GM19193 (cell line): ENCODE data around the gene FAAP20.

ENCODE experiments used
- POLR2A ChIP-seq: IDR thresholded peaks from 4 replicates; pipeline ENCODE4 v1.6.1; 2011; ENCODE audit not compliant: insufficient read depth, insufficient read length; ENCODE audit errors: extremely low read depth

FAAP20 gene

DNA sequence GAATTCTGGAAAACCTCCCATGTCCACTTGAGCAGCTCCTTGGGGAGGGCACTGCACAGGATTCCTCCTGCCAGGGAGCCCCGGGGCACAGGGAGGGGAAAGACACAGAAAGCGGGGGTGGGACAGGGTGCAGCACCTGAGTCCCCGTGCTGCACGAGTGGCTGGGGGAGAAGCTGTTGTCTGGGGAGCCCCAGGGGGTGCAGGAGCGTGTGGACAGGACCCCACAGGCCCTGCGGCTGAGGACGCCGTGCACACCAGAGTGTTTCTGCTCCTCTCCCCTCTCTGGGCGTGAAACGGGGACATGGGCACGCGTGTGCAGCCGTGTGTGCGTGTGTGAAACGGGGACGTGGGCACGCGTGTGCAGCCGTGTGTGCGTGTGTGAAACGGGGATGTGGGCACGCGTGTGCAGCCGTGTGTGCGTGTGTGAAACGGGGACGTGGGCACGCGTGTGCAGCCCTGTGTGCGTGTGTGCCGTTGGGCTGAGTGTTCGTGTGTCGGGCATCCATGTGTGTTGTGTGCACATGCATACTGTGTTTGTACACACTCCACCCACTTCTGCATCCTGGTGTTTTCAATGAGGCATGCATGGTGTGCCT lies 21.9 kb downstream of the FAAP20 start:
- TF ChIP-seq POLR2A = no peak

- TF ChIP-seq POLR2A = no peak
Measured at GRCh38 chr1:2172012-2172411, 22.6 kb downstream of the FAAP20 start.

DNA sequence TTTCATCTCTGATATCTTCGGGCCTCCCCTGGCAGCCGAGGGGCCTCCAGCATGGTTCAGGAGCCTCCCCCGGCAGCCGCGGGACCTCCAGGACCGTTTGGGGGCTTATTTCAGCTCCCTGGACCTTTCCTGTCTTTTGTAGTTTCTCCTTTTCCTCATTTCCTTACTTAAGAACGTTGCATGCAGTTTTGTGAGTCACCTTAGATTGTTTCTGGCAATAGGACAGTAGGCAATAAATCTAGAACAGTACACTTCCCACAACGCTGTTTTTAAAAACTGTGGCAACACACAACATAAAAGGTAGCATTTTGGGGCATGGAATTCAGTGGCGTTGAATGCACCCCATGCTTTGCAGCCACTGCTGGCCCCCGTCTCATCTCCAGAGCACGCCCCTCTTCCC lies 24.4 kb downstream of the FAAP20 start:
- no peak for TF ChIP-seq POLR2A

DNA sequence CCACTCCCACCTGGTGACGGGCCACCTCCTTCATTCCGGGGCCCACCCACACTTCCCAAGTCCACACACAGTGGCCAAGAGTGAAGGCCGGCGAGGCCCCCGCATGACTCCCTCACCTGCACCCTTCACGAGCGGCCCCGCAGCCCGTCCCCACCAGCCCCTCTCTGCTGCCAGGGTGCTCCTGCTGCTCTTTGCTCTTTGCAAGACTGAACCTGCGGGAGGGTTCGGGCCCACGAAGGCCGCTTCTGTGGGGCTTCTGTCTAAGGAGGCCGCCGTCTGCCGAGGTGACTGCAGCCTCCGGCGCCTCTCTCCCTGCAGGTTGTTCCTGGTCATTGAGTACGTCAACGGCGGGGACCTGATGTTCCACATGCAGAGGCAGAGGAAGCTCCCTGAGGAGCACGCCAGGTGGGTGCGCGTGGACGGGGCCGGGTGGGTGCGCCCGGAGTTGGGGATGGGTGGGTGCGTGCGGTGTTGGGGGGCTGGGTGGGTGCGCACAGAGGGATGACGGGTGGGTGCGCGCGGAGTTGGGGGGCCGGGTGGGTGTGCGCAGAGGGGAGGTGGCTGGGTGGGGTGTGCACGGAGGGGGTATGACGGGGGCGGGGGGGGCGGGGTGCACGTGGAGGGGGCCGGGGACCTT lies 25.3 kb downstream of the FAAP20 start:
- TF ChIP-seq POLR2A = no peak

DNA sequence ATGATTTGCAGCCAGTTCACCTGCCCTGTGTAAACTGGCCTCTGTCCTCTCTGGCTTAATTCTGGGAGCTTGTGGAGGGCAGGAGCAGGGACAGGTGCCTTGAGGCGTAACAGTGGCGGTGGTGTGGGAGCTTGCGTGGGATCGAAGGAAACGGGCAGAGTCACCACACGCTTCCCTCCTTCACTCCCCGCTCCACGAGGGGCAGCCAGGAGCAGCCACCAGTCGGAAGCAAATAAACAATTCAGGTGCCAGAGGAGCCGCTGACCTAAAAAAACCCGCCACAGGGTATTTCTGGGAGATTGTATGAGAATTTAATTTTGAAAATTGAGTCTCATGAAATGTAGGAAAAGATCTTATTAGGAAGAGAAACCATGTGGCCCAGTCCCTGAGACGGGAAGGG lies 26.0 kb downstream of the FAAP20 start:
- no peak for TF ChIP-seq POLR2A

DNA sequence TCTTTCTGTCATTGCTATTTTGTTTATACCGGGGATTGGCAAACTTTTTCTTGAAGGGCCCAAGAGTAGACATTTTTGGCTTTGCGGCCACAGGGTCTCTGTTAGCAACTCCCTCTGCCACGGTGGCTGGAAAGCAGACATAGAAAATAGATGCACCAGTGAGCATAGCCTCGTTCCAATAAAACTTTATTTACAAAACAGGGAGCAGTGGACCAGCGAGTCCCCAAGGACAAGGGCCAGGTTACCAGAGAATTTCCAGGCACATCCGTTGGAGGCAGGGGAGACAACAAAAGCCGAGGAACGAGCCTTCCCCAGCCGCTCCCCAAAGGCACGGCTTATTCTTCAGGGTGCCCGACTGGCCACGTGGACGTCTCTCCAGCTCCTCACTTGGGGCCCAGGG lies 26.5 kb downstream of the FAAP20 start:
- no peak for TF ChIP-seq POLR2A

- TF ChIP-seq POLR2A = no peak
Measured at GRCh38 chr1:2166695-2167094, 27.9 kb downstream of the FAAP20 start.

- no peak for TF ChIP-seq POLR2A
Measured at GRCh38 chr1:2166254-2166653, 28.3 kb downstream of the FAAP20 start.

- no peak for TF ChIP-seq POLR2A
Measured at GRCh38 chr1:2165646-2166045, 28.9 kb downstream of the FAAP20 start.

DNA sequence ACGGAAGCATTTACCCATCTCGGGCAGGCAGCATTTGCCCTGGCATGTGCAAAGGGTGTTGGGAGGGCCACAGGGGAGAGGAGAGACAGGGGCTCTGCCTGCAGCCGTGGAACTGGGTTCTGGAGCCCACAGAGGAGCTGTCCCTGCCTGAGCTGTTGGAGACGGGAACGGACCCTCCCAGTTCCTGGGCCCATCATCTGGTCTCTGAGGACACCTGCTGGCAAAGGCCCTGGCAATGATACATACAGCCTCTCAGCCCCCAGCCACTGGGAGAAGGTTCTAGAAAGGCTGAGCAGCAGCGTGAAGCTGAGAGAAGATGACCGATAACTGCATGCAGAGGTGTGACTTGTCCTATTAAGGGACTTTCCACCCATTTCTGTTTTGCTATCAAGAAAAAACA lies 31.4 kb downstream of the FAAP20 start:
- no peak for TF ChIP-seq POLR2A

DNA sequence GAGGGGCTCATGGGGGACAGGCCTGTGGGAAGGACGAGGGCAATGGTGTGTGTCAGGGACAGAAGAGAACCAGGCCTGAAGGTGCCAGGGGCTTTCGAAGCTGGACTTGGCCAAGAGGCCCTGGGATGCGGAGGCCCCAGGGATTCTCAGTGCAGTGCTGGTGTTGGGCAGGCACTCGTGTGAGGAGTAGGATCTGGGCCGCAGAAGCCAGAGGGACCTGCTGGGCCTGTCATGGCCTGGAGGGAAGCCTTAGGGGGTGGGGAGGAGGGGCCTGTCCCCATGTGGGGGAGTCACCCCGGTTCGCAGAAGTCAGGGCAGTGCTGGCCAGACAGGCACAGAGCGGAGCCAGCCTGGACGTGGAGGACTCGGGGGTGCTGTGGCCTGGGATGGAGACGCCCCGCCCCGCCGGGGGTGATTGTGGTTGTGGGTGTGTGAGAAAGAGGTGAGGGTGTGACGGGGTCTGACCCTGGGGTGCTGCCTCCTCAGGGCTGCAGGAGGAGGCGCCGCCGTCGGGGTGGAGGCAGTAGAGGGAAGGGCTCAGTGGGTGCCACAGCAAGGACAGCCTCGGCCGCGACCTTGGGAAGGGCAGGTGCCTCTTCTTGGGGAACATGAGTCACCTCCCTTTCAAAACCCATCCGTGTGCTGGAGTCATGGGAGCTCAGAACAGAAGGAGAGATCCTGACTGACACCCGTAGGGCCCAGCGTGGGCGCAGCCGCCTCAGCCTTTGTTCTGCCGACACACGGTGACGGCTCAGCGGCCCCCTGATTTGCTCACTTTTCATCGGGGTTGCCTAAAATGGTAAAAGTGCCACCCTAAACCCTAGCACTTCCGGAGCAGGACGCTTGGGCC lies 33.9 kb downstream of the FAAP20 start:
- no peak for TF ChIP-seq POLR2A

GRCh38 chr1:2159124-2159523 lies 35.4 kb downstream of the FAAP20 start:
- TF ChIP-seq POLR2A = no peak

GRCh38 chr1:2158272-2158671 lies 36.3 kb downstream of the FAAP20 start:
- TF ChIP-seq POLR2A = no peak

GRCh38 chr1:2157856-2158255 lies 36.7 kb downstream of the FAAP20 start:
- no peak for TF ChIP-seq POLR2A

GRCh38 chr1:2156866-2157265 lies 37.7 kb downstream of the FAAP20 start:
- no peak for TF ChIP-seq POLR2A

DNA sequence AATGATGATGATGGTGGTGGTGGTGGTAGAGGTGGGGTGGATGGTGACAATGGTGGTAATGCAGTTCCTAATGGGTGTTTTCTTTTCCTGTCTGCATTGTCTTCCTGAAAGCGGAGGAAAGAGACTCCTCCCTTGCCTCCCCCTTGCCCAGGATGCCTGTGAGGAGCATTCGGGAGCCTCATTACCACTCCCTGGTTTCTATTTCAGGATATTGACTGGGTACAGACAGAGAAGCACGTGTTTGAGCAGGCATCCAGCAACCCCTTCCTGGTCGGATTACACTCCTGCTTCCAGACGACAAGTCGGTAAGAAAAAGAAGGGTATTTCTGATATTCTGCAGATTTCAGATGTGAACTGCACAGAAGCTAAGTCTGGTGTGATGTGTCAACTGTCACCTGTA lies 38.8 kb downstream of the FAAP20 start:
- TF ChIP-seq POLR2A = no peak

- TF ChIP-seq POLR2A = no peak
Measured at GRCh38 chr1:2155147-2155598, 39.4 kb downstream of the FAAP20 start.

GRCh38 chr1:2154022-2154421 lies 40.5 kb downstream of the FAAP20 start:
- no peak for TF ChIP-seq POLR2A
